Measurements from ENCODE around the gene PLEKHN1.
"Not testable (repeated sequence)": the region's sequence is repeated elsewhere in the genome, so short reads cannot be mapped to it uniquely, and the experiment has no call there.

PLEKHN1 gene

GRCh38 chr1:1013105-1013921 is 47.0 kb downstream of the PLEKHN1 start, which contains the start of gene ISG15:
ISG15 (plus strand) TSS chr1:1013497; CDS start chr1:1013574, 77 bp downstream.
- DNase-seq: peak; percentile 89

GRCh38 chr1:1013922-1014648 is 47.8 kb downstream of the PLEKHN1 start:
- DNase-seq: peak; percentile 46

GRCh38 chr1:1014799-1015681 is 48.8 kb downstream of the PLEKHN1 start:
- DNase-seq: no peak

GRCh38 chr1:1017397-1018320 is 51.4 kb downstream of the PLEKHN1 start:
- not testable (repeated sequence) for DNase-seq

- DNase-seq: not testable (repeated sequence)
Observed at GRCh38 chr1:1018321-1018685, 52.0 kb downstream of the PLEKHN1 start.

GRCh38 chr1:1019122-1019999 is 53.1 kb downstream of the PLEKHN1 start:
- peak; percentile 71 for DNase-seq

GRCh38 chr1:1020000-1020404 is 53.7 kb downstream of the PLEKHN1 start, which contains the start of gene AGRN:
AGRN (plus strand) TSS chr1:1020120; CDS start chr1:1020173, 53 bp downstream.
- no peak for DNase-seq

GRCh38 chr1:1020415-1021009 is 54.2 kb downstream of the PLEKHN1 start:
- no peak for DNase-seq

GRCh38 chr1:1021010-1021919 is 55.0 kb downstream of the PLEKHN1 start:
- no peak for DNase-seq

- no peak for DNase-seq
Observed at GRCh38 chr1:1021920-1022259, 55.6 kb downstream of the PLEKHN1 start.

GRCh38 chr1:1022302-1023009 is 56.2 kb downstream of the PLEKHN1 start:
- DNase-seq: no peak

GRCh38 chr1:1023700-1024099 is 57.4 kb downstream of the PLEKHN1 start:
- DNase-seq: no peak

GRCh38 chr1:1024149-1024770 is 58.0 kb downstream of the PLEKHN1 start:
- DNase-seq: no peak

GRCh38 chr1:1024771-1025699 is 58.8 kb downstream of the PLEKHN1 start:
- no peak for DNase-seq

All from central memory CD4-positive, alpha-beta T cell (primary cell).